Duodenal mucosa (tissue), 2 donors: Measurements from ENCODE around the gene BGN.

Experiments
- H3K27ac ChIP-seq: one replicate; pipeline ENCODE4 v1.7.0; 2013; ENCODE audit warnings: low read depth, low read length
- H3K27me3 ChIP-seq, 2 donors: one replicate each; pipeline ENCODE4 v1.7.0; 2013; ENCODE audit warnings: low read length in 2 of 2, control low read depth in 1 of 2; ENCODE audit not compliant: insufficient read depth in 2 of 2, control insufficient read depth in 1 of 2
- H3K36me3 ChIP-seq, 2 donors: one replicate each; pipeline ENCODE4 v1.7.0; 2013; ENCODE audit warnings: low read length in 2 of 2, control low read depth in 1 of 2; ENCODE audit not compliant: insufficient read depth in 2 of 2, control insufficient read depth in 1 of 2
- H3K4me1 ChIP-seq, 2 donors: one replicate each; pipeline ENCODE4 v1.7.0; 2013; ENCODE audit warnings: low read length in 2 of 2, control low read depth in 1 of 2; ENCODE audit not compliant: insufficient read depth in 2 of 2, control insufficient read depth in 1 of 2
- H3K4me3 ChIP-seq, 2 donors: one replicate each; pipeline ENCODE4 v1.7.0; 2013; ENCODE audit warnings: low read length in 2 of 2, low read depth in 1 of 2
- H3K9ac ChIP-seq, 2 donors: one replicate each; pipeline ENCODE4 v1.7.0; 2013; ENCODE audit warnings: low read length in 2 of 2, low read depth in 1 of 2
- H3K9me3 ChIP-seq, 2 donors: one replicate each; pipeline ENCODE4 v1.7.0; 2013; ENCODE audit warnings: low read length in 2 of 2, control low read depth in 1 of 2; ENCODE audit not compliant: control insufficient read depth in 1 of 2

Gene BGN

GRCh38 chrX:153492543-153492942 is 2.2 kb upstream of the BGN start:
- no peaks in the 10 kb centered on the region for H3K36me3 ChIP-seq
- H3K4me1 ChIP-seq, result no peaks in the 10 kb centered on the region
- H3K27me3 ChIP-seq, result no peaks in the 10 kb centered on the region
- H3K4me3 ChIP-seq, result no peak overlapping the region
- no peaks in the 10 kb centered on the region for H3K9me3 ChIP-seq
- H3K27ac ChIP-seq, result no peak overlapping the region
- no peak overlapping the region for H3K9ac ChIP-seq

- H3K4me3 ChIP-seq, result no peak overlapping the region
- no peak overlapping the region for H3K27ac ChIP-seq
- no peaks in the 10 kb centered on the region for H3K27me3 ChIP-seq
- H3K9ac ChIP-seq, result no peak overlapping the region
- no peaks in the 10 kb centered on the region for H3K36me3 ChIP-seq
- no peaks in the 10 kb centered on the region for H3K9me3 ChIP-seq
- no peaks in the 10 kb centered on the region for H3K4me1 ChIP-seq
These were observed 1.7 kb upstream of the BGN start for GRCh38 chrX:153493085-153493484.

GRCh38 chrX:153494061-153494460 is 719 bp upstream of the BGN start:
- Histone ChIP-seq H3K4me1 (no peaks in the 10 kb centered on the region), H3K4me3 (no peak overlapping the region), H3K36me3 (no peaks in the 10 kb centered on the region), H3K27me3 (no peaks in the 10 kb centered on the region), H3K9me3 (no peaks in the 10 kb centered on the region), H3K27ac (no peak overlapping the region), H3K9ac (no peak overlapping the region)

- no peaks in the 10 kb centered on the region for H3K27me3 ChIP-seq
- no peak overlapping the region for H3K9ac ChIP-seq
- H3K9me3 ChIP-seq, result no peaks in the 10 kb centered on the region
- H3K27ac ChIP-seq, result no peak overlapping the region
- H3K4me3 ChIP-seq, result no peak overlapping the region
- no peaks in the 10 kb centered on the region for H3K36me3 ChIP-seq
- no peaks in the 10 kb centered on the region for H3K4me1 ChIP-seq
These were observed 577 bp downstream of the BGN start for GRCh38 chrX:153495362-153495751.

- Histone ChIP-seq H3K9me3 (no peaks in the 10 kb centered on the region), H3K4me3 (no peak overlapping the region), H3K27ac (no peak overlapping the region), H3K36me3 (no peaks in the 10 kb centered on the region), H3K27me3 (no peaks in the 10 kb centered on the region), H3K4me1 (no peaks in the 10 kb centered on the region), H3K9ac (no peak overlapping the region)
These were observed 1.3 kb downstream of the BGN start for GRCh38 chrX:153495903-153496589.

GRCh38 chrX:153496590-153496959 is 1.8 kb downstream of the BGN start:
- Histone ChIP-seq H3K4me3 (no peak overlapping the region), H3K9ac (no peak overlapping the region), H3K9me3 (no peaks in the 10 kb centered on the region), H3K27ac (no peak overlapping the region), H3K4me1 (no peaks in the 10 kb centered on the region), H3K36me3 (no peaks in the 10 kb centered on the region), H3K27me3 (no peaks in the 10 kb centered on the region)

- no peak overlapping the region for H3K4me3 ChIP-seq
- no peaks in the 10 kb centered on the region for H3K27me3 ChIP-seq
- no peak overlapping the region for H3K27ac ChIP-seq
- no peaks in the 10 kb centered on the region for H3K4me1 ChIP-seq
- no peak overlapping the region for H3K9ac ChIP-seq
- no peaks in the 10 kb centered on the region for H3K36me3 ChIP-seq
- H3K9me3 ChIP-seq, result no peaks in the 10 kb centered on the region
These were observed 3.7 kb downstream of the BGN start for GRCh38 chrX:153498453-153498852.

GRCh38 chrX:153499341-153499740 is 4.6 kb downstream of the BGN start:
- Histone ChIP-seq H3K4me1 (no peaks in the 10 kb centered on the region), H3K4me3 (no peak overlapping the region), H3K9me3 (no peaks in the 10 kb centered on the region), H3K9ac (no peak overlapping the region), H3K36me3 (no peaks in the 10 kb centered on the region), H3K27ac (no peak overlapping the region), H3K27me3 (no peaks in the 10 kb centered on the region)

- Histone ChIP-seq H3K27me3 (no peaks in the 10 kb centered on the region), H3K4me3 (no peak overlapping the region), H3K4me1 (no peaks in the 10 kb centered on the region)
These were observed 5.1 kb downstream of the BGN start for GRCh38 chrX:153499876-153500275.

GRCh38 chrX:153500676-153501280 is 6.0 kb downstream of the BGN start:
- H3K4me1 ChIP-seq, result no peaks in the 10 kb centered on the region
- no peaks in the 10 kb centered on the region for H3K36me3 ChIP-seq
- H3K9ac ChIP-seq, result no peak overlapping the region
- no peak overlapping the region for H3K4me3 ChIP-seq
- no peaks in the 10 kb centered on the region for H3K27me3 ChIP-seq
- no peak overlapping the region for H3K27ac ChIP-seq
- no peaks in the 10 kb centered on the region for H3K9me3 ChIP-seq

More at GRCh38 chrX:153499876-153500275, 5.1 kb downstream of the BGN start:
- Histone ChIP-seq H3K36me3 (no peaks in the 10 kb centered on the region), H3K9me3 (no peaks in the 10 kb centered on the region), H3K27ac (no peak overlapping the region), H3K9ac (no peak overlapping the region)
